HG03175 (cell line): Measurements from ENCODE around the gene NSL1.
"Not testable (repeated sequence)": the region's sequence is repeated elsewhere in the genome, so short reads cannot be mapped to it uniquely, and the experiment has no call there.

ENCODE experiments used
- ATAC-seq: cut with Tn5 transposase; IDR thresholded peaks from one replicate; pipeline ENCODE4 v1.9.1; 2021; ENCODE audit warnings: mild to moderate bottlenecking, moderate library complexity; ENCODE audit not compliant: unreplicated experiment

NSL1 gene

GRCh38 chr1:212712451-212713303 is 78.9 kb downstream of the NSL1 start:
- no peak for ATAC-seq

- not testable (repeated sequence) for ATAC-seq
Observed at GRCh38 chr1:212711974-212712373, 79.6 kb downstream of the NSL1 start.

GRCh38 chr1:212710566-212710965 is 81.0 kb downstream of the NSL1 start:
- ATAC-seq = no peak

GRCh38 chr1:212703991-212704564 is 87.5 kb downstream of the NSL1 start:
- no peak for ATAC-seq

- ATAC-seq = no peak
Observed at GRCh38 chr1:212702672-212703071, 88.9 kb downstream of the NSL1 start.

GRCh38 chr1:212701910-212702309 is 89.7 kb downstream of the NSL1 start:
- no peak for ATAC-seq

- peak; percentile 36 for ATAC-seq
Observed at GRCh38 chr1:212700892-212701819, 90.4 kb downstream of the NSL1 start.

- ATAC-seq = peak; percentile 24
Observed at GRCh38 chr1:212700223-212700891, 91.2 kb downstream of the NSL1 start.

GRCh38 chr1:212699625-212700222 is 91.9 kb downstream of the NSL1 start, which contains the start of gene BATF3:
BATF3 (minus strand) TSS chr1:212699840; CDS start chr1:212699762, 78 bp downstream.
- peak; percentile 10 for ATAC-seq

- ATAC-seq = peak; percentile 62
Observed at GRCh38 chr1:212699104-212699624, 92.4 kb downstream of the NSL1 start.

- ATAC-seq = peak; percentile 21
Observed at GRCh38 chr1:212698467-212699103, 93.0 kb downstream of the NSL1 start.

GRCh38 chr1:212696721-212697331 is 94.8 kb downstream of the NSL1 start:
- ATAC-seq = no peak

- no peak for ATAC-seq
Observed at GRCh38 chr1:212692774-212693644, 98.6 kb downstream of the NSL1 start.

- peak; percentile 68 for ATAC-seq
Observed at GRCh38 chr1:212691561-212692071, 100.0 kb downstream of the NSL1 start.

- ATAC-seq = no peak
Observed at GRCh38 chr1:212690816-212691403, 100.7 kb downstream of the NSL1 start.

GRCh38 chr1:212689758-212690529 is 101.6 kb downstream of the NSL1 start:
- no peak for ATAC-seq
